Measurements from ENCODE around the gene ZNF607.
A peak's percentile ranks its signal among the peaks of the same experiment; 100 is the strongest.
"Not testable (repeated sequence)": the region's sequence is repeated elsewhere in the genome, so short reads cannot be mapped to it uniquely, and the experiment has no call there.

Gene ZNF607

GRCh38 chr19:37719111-37719926 is at the start of gene ZNF607:
ZNF607 (minus strand) TSS chr19:37719761; CDS start chr19:37711618, 8,143 bp downstream.
- DNase-seq (ENCODE audit: low spot score), result peak; percentile 97

DNA sequence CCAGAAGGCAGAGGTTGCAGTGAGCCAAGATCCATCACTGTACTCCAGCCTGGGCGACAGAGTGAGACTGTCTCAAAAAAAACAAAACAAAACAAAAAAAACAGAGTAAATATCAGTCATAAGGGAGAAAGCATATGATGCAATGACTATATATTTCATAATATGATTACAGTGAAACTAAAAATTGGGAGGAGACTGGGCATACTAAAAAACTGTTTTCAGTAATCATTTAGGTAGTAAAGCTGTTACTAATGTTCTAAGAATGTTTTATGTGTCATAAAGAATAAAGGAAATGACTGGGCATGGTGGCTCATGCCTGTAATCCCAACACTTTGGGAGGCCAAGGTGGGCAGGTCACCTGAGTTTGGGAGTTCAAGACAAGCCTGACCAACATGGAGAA is 43.9 kb upstream of the ZNF607 start:
- no peak for DNase-seq (ENCODE audit: low spot score)

GRCh38 chr19:37757683-37758082 is 38.1 kb upstream of the ZNF607 start:
- not testable (repeated sequence) for DNase-seq (ENCODE audit: low spot score)

GRCh38 chr19:37738371-37738770 is 18.8 kb upstream of the ZNF607 start:
- DNase-seq (ENCODE audit: low spot score), result no peak

GRCh38 chr19:37725181-37725580 is 5.6 kb upstream of the ZNF607 start:
- DNase-seq (ENCODE audit: low spot score), result no peak

GRCh38 chr19:37719927-37720265 is 335 bp upstream of the ZNF607 start:
- no peak for DNase-seq (ENCODE audit: low spot score)

- DNase-seq (ENCODE audit: low spot score), result no peak
These were observed 1.3 kb downstream of the ZNF607 start for GRCh38 chr19:37718304-37718703.

DNA sequence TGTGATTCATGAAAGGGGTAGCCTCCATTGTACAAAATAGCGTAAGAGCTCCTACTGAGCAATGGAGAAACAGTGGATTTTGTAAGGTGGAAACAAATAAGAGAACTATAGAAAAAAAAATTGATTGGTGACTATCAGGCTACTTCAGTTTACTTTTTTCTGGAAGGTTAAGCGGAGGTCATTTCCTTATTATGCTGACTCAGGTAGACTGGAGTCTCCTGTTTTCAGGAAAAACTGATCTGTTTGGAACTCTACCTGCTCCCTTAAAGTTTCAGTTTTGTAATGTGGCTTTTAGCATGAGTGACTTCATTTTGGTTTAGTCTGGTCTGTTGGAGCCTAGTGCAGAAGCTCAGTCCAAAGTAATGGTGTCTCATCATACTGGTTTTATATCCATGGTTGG is 3.4 kb downstream of the ZNF607 start:
- DNase-seq (ENCODE audit: low spot score), result no peak

DNA sequence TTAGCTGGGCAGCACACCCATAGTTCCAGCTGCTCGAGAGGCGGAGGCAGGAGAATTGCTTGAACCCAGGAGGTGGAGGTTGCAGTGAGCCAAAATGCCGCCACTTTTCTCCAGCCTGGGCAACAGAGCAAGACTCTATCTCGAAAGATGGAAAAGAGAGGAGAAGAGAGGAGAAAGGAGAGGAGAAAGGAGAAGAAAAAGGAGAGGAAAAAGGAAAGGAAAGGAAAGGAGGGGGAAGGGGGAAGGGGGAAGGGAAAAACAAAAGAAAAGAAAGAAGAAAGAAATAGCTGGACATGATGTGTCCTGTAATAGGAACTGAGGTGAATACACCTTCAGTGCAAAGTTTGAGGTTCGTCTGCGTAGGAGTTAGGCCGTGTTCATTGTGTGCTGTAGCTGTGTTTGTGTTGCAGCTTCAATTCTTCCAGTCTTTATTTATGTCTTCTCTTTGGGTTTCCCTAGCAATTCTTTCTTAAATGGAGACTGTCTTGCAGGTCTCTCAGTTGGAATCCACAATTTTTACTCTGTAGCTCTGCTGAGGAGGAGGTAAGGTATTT is 13.4 kb downstream of the ZNF607 start:
- DNase-seq (ENCODE audit: low spot score), result no peak

DNA sequence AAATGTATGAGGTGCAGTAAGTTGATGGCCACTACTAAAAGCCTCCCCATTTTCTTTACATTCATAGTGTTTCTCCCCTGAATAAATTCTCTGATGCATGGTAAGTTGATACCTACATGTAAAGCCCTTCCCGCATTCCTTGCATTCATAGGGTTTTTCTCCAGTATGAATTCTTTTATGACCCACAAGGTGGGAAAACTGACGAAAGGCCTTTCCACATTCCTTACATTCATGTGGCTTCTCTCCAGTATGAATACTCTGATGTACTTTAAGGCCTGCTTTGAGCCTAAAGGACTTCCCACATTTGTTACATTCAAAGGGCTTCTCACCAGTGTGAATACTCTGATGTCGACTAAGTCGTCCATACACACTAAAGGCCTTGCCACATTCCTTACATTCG is 20.5 kb downstream of the ZNF607 start:
- DNase-seq (ENCODE audit: low spot score), result no peak

DNA sequence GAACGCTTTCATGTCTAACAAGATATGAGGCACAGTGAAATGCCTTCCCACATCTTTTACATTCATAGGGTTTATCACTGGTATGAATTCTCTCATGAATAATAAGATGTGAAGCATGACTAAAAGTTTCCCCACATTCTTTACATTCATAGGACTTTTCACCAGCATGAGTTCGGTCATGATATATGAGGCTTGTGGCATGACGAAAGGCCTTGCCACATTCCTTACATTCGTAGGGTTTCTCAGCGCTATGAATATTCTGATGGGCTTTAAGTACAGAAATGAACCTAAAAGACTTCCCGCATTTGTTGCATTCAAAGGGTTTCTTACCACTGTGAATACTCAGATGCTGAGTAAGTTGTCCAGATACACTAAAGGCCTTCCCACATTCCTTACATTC is 21.3 kb downstream of the ZNF607 start:
- DNase-seq (ENCODE audit: low spot score), result no peak

DNA sequence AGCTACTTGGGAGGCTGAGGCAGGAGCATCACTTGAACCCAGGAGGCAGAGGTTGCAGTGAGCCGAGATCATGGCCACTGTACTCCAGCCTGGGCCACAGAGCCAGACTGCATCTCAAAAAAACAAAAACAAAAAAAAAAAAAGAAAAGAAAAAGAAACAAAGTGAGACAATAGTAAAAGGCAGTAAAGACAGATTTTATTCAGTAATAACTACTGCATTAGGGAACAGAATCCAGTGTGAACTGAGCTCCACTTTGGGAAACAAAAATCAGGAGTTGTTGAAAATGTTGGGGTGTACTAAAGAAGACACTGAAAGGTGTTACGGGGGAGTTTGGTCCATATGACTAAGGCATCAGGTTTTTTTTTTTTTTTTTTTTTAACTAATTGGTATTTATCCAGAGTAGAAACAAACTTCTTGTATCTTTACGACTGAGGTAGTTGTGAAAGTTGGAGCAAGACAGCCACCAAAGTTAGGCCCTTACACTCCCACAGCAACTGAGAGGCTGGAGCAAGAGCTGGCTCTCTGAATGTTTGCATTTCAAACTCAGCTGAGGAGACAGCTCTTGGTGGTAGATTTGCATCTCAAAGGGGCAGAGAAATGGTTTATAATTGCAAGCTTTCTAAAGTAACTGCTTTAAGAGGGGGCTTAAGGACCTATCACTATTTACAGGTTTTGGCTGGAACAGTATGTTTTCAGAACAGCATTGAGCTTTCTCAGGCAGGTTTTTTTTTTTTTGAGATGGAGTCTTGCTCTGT is 24.2 kb downstream of the ZNF607 start:
- DNase-seq (ENCODE audit: low spot score), result no peak

DNA sequence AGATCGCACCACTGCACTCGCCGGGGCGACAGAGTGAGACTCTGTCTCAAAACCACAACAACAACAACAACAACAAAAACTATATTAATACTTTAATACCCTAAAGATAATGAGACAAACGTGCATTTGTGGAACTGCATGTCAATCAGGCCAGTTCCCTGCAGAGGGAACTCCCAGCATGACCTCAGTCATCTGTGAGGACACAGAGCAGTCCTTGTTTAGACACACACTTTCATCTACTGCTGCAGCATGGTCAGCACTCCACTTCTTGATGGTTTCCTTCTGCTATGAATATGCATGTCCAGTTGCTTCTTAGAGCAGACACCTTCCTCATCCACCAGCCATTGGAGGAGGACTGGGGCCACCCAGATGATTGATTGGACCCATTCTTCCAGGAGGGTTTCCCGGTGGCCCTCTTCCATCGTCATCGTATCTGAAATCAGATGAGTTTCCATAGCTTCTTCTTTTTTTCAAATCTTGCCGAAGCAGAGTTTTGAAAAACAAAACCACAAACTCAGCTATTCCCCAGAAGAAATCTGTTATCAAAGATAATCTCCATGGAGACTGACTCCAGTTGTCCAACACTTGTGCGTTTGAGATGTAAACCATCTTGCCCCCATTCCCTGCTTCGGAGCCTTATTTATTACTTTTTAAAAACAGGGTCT is 26.5 kb downstream of the ZNF607 start:
- peak; percentile 2 for DNase-seq (ENCODE audit: low spot score)

- peak; percentile 78 for DNase-seq (ENCODE audit: low spot score)
These were observed 27.6 kb downstream of the ZNF607 start for GRCh38 chr19:37691881-37692504.

DNA sequence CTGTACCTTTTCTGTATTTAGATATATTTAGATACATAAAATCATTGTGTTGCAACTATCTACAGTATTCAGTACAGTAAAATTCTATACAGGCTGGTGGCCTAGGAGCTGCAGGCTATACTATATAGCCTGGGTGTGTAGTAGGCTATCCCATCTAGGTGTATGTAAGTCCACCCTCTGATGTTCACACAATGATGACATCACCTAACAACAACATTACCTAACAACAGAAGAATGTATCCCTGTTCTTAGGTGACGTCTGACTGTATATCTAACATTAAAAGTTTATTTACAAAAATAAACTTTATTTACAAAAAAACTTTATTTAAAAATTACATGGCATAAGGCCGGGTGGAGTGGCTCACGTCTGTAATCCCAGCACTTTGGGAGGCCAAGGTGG is 36.0 kb downstream of the ZNF607 start:
- no peak for DNase-seq (ENCODE audit: low spot score)

- DNase-seq (ENCODE audit: low spot score), result no peak
These were observed 50.1 kb downstream of the ZNF607 start for GRCh38 chr19:37669450-37669914.

DNA sequence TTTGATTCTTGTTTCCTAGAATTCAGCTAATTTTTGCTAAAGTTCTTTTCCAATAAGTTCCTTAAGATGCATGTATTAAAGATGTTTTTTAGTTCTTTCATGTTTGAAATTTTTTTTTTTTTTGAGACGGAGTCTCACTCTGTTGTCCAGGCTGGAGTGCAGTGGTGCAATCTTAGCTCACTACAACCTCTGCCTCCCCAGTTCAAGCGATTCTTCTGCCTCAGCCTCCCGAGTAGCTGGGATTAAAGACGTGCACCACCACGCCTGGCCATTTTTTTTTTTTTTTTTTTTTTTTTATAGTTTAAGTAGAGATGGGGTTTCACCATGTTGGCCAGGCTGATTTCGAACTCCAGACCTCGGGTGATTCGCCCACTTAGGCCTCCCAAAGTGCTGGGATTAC is 62.4 kb downstream of the ZNF607 start:
- DNase-seq (ENCODE audit: low spot score), result not testable (repeated sequence)

- peak; percentile 78 for DNase-seq (ENCODE audit: low spot score)
These were observed 63.7 kb downstream of the ZNF607 start for GRCh38 chr19:37655689-37656371.

DNA sequence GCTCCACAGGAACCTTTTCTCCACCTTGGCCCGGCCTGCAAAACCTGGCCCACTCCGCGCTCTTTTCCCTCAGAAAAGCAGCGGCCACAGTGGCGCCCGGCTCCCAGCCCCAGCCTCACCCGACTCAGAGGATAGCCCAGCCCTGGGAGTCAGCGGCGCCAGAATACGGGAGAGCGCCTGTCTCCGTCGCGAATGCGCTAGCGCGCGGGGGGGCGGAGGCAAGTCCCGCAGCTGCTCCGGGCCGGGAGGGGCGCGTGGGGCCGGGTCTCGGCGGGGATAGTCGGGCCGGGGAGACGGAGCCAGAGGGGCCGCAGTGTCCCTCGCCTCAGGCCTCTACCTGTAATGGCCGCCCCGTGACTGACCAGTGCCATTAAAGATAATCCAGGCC is 64.3 kb downstream of the ZNF607 start, which contains the start of gene ZFP30:
Gene ZFP30 (minus strand): TSS at position 165 of the 388 bp plus-strand sequence. CDS start 7,643 bp downstream, outside the sequence.
- DNase-seq (ENCODE audit: low spot score), result peak; percentile 89

DNA sequence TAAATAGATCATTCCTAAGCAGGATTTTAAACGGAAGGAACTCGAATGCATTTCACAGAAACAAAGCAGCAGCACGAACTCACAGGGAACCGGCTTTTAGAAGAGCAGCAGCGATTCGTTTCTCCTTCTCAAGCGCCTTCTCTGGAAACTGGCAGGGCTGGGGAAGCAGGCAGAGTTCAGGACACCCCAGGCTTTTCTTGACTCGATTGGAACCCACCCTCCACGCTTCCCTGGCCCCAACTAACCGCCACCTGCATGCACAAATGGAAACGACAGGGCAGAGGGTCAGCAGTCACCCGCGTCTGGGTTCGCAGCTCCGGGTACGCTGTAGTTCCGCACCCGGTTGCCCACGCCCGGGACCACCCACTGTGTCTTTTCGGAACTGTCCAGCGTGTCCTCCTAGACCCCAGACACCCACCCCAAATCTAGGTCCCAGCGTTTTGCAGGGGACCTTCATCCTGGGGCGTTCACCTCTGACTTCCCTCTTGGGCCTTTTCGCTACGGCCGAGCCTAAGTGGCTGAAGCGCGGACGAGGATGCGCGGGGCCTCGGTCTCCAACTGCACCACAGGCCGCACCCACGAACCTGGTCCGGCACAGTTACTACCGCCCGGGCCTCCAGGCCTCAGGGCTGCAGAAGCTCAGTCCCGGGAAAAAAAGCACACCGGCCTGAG is 64.8 kb downstream of the ZNF607 start:
- DNase-seq (ENCODE audit: low spot score), result peak; percentile 41

GRCh38 chr19:37654118-37654517 is 65.4 kb downstream of the ZNF607 start:
- peak; percentile 15 for DNase-seq (ENCODE audit: low spot score)

All from hepatic stellate cell (primary cell).